CD4-positive, alpha-beta T cell (primary cell): ENCODE data around the gene WNT8B. TPM values are rescaled to one million over a fixed set of nuclear protein-coding genes. Genes with fewer than 3 reads are reported as not detected.

Experiments used
- ATAC-seq: fragments of 200-7000 bp; cut with Tn5 transposase; one replicate; pipeline ENCODE4 v1.10.0; 2022; ENCODE audit warnings: mild to moderate bottlenecking; ENCODE audit not compliant: poor library complexity
- CTCF ChIA-PET: fragments of 350-600 bp; sonication (Branson Sonifier 250); formaldehyde crosslinking; loops from one replicate; lab custom pipeline; 2021; ENCODE audit warnings: antibody characterized with exemption, inconsistent platforms; lab: Charles Lee
- POLR2A ChIA-PET: fragments of 350-600 bp; sonication (Branson Sonifier 250); formaldehyde crosslinking; loops from one replicate; lab custom pipeline; 2021; ENCODE audit warnings: antibody characterized with exemption, inconsistent platforms; lab: Charles Lee
- DNase-seq, 14 experiments: peaks; one replicate each; pipeline ENCODE4 v3.0.0-alpha.2; 2013 to 2020; ENCODE audit warnings: mixed read lengths in 2 of 14
- H3K27ac ChIP-seq, 2 donors: one replicate each; pipeline versions ENCODE4 v1.5.1 to v1.7.0; 2013; ENCODE audit warnings: low read length in 2 of 2, low read depth in 1 of 2, mild to moderate bottlenecking in 1 of 2
- H3K27me3 ChIP-seq, 2 experiments: 1 replicate in 1 of 2; 2 replicates in 1 of 2; pipeline versions ENCODE4 v1.6.1 to v1.7.0; 2013; ENCODE audit warnings: low read length in 2 of 2, control low read depth in 1 of 2, mild to moderate bottlenecking in 1 of 2, moderate library complexity in 1 of 2; ENCODE audit not compliant: insufficient read depth in 2 of 2, control insufficient read depth in 1 of 2
- H3K36me3 ChIP-seq: one replicate; pipeline ENCODE4 v1.6.1; 2013; ENCODE audit warnings: low read length, control low read depth; ENCODE audit not compliant: insufficient read depth
- H3K4me1 ChIP-seq: one replicate; pipeline ENCODE4 v1.6.1; 2013; ENCODE audit warnings: low read length, control low read depth; ENCODE audit not compliant: insufficient read depth
- H3K4me3 ChIP-seq: one replicate; pipeline ENCODE4 v1.5.1; 2013; ENCODE audit warnings: mild to moderate bottlenecking, low read length, moderate library complexity
- H3K9me3 ChIP-seq, 2 experiments: 1 replicate in 1 of 2; 2 replicates in 1 of 2; pipeline versions ENCODE4 v1.6.1 to v1.7.0; 2013; ENCODE audit warnings: low read length in 2 of 2, mild to moderate bottlenecking in 2 of 2, control low read depth in 1 of 2, moderate library complexity in 1 of 2; ENCODE audit not compliant: control insufficient read depth in 1 of 2, insufficient read depth in 1 of 2
- H3K27ac Mint-ChIP-seq: one replicate; pipeline ENCODE4 v1.8.0; 2020; ENCODE audit warnings: mixed read lengths
- H3K27me3 Mint-ChIP-seq: one replicate; pipeline ENCODE4 v1.8.0; 2021; ENCODE audit warnings: mixed read lengths
- H3K36me3 Mint-ChIP-seq: one replicate; pipeline ENCODE4 v1.8.0; 2021; ENCODE audit warnings: low read depth, mixed read lengths
- H3K4me1 Mint-ChIP-seq: one replicate; pipeline ENCODE4 v1.8.0; 2021; ENCODE audit warnings: low read depth, mixed read lengths
- H3K4me3 Mint-ChIP-seq: one replicate; pipeline ENCODE4 v1.8.0; 2020; ENCODE audit warnings: mild to moderate bottlenecking, mixed read lengths
- H3K9me3 Mint-ChIP-seq: one replicate; pipeline ENCODE4 v1.8.0; 2020; ENCODE audit warnings: mixed read lengths
- intact Hi-C, 2 experiments: fragments of 100-400 bp; cut with DNase I in 1 of 2; cut with micrococcal nuclease in 1 of 2; formaldehyde crosslinking; loops; one replicate each; pipeline versions ENCODE4 v1.15.1 to v1.9.0; 2023 to 2025; cut with DNase I, micrococcal nuclease
- total RNA-seq, 174 experiments: library from RNA in 2 of 174; stranded (reverse) in 2 of 174; gene quantifications; one replicate each; pipeline ENCODE4 v1.2.3 and lab custom pipeline; 2021 to 2026
- TF ChIP-seq, protein P1 (sequence below): fragments of 200-600 bp; IDR thresholded peaks from one replicate; pipeline ENCODE4 v1.8.0; 2022; ENCODE audit warnings: antibody characterized with exemption, mild to moderate bottlenecking

The WNT8B gene
- total RNA-seq, 2 experiments from 2014 or later: not detected

DNA sequence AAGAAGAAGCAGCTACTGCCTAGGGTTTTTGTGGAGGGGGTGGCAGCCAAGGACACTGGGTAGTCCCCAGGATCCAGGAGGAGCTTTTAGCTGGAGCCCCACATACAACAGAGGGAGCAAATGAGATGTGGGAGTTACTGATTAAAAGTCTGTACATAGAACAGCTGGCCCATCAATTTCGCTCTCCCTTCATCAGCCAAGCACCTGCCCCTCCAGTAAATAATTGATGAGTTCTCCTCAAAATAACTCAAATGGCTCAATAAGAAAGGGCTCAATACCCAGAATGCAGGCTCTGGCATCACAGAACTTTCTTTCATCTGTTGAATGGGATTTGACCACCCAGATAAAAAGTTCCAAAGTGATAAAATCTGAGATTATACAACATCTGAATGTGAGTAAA lies 15.1 kb upstream of the WNT8B start:
- no peak for ATAC-seq
- Histone ChIP-seq H3K4me1 (no peaks in the 10 kb centered on the region), H3K27me3 (peaks cover 0 to 3% of the 10 kb centered on the region in 2 experiments), H3K4me3 (no peak overlapping the region), H3K36me3 (no peaks in the 10 kb centered on the region), H3K9me3 (no peaks in the 10 kb centered on the region), H3K27ac (no peak overlapping the region)
- Mint-ChIP-seq H3K27ac (no peak overlapping the region), H3K9me3 (no peaks in the 10 kb centered on the region), H3K36me3 (no peaks in the 10 kb centered on the region), H3K4me3 (no peak overlapping the region), H3K27me3 (peaks cover 19% of the 10 kb centered on the region), H3K4me1 (no peaks in the 10 kb centered on the region)
- ChIA-PET POLR2A (no interaction called here), CTCF (no interaction called here)
- no peak for DNase-seq
- TF ChIP-seq, protein P1, sequence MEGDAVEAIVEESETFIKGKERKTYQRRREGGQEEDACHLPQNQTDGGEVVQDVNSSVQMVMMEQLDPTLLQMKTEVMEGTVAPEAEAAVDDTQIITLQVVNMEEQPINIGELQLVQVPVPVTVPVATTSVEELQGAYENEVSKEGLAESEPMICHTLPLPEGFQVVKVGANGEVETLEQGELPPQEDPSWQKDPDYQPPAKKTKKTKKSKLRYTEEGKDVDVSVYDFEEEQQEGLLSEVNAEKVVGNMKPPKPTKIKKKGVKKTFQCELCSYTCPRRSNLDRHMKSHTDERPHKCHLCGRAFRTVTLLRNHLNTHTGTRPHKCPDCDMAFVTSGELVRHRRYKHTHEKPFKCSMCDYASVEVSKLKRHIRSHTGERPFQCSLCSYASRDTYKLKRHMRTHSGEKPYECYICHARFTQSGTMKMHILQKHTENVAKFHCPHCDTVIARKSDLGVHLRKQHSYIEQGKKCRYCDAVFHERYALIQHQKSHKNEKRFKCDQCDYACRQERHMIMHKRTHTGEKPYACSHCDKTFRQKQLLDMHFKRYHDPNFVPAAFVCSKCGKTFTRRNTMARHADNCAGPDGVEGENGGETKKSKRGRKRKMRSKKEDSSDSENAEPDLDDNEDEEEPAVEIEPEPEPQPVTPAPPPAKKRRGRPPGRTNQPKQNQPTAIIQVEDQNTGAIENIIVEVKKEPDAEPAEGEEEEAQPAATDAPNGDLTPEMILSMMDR: no peak
- intact Hi-C loops: no loop called here

- ChIA-PET POLR2A (no interaction called here), CTCF (no interaction called here)
- Histone ChIP-seq H3K36me3 (no peaks in the 10 kb centered on the region), H3K4me3 (no peak overlapping the region), H3K27ac (no peak overlapping the region), H3K4me1 (no peaks in the 10 kb centered on the region), H3K27me3 (peaks cover 0 to 3% of the 10 kb centered on the region in 2 experiments), H3K9me3 (no peaks in the 10 kb centered on the region)
- TF ChIP-seq, protein P1: no peak
- no peaks in the 10 kb centered on the region for H3K9me3 Mint-ChIP-seq
- no peak for DNase-seq
- no peak for ATAC-seq
- H3K4me3 Mint-ChIP-seq: no peak overlapping the region
- peaks cover 19% of the 10 kb centered on the region for H3K27me3 Mint-ChIP-seq
- no peak overlapping the region for H3K27ac Mint-ChIP-seq
- intact Hi-C loops: no loop called here
- no peaks in the 10 kb centered on the region for H3K4me1 Mint-ChIP-seq
- no peaks in the 10 kb centered on the region for H3K36me3 Mint-ChIP-seq
Observed at GRCh38 chr10:100448951-100449350, 13.9 kb upstream of the WNT8B start.

DNA sequence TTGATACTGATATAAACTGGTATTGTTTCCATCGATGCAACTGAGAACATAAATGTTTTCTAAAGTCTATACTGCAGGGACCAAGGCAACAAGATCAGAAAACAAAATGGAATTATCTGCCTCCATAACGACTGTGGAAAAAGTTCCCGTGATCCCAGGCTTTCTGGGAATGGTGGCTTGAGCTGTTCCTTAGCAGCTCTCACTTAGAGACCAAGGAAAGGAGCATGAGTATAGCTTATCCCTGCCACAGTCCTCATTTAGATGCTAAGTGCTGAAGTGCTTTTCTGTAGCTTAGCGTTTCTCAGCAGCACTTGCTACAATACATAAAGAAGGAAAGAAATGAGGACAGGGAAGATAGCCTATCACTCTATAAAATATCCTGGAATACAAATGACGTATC lies 5.5 kb downstream of the WNT8B start:
- Histone ChIP-seq H3K27ac (no peak overlapping the region), H3K27me3 (no peaks in the 10 kb centered on the region), H3K4me1 (no peaks in the 10 kb centered on the region), H3K4me3 (no peak overlapping the region), H3K36me3 (no peaks in the 10 kb centered on the region), H3K9me3 (no peaks in the 10 kb centered on the region)
- no peaks in the 10 kb centered on the region for H3K4me1 Mint-ChIP-seq
- TF ChIP-seq, protein P1: no peak
- no peaks in the 10 kb centered on the region for H3K9me3 Mint-ChIP-seq
- no peaks in the 10 kb centered on the region for H3K36me3 Mint-ChIP-seq
- H3K27ac Mint-ChIP-seq: no peak overlapping the region
- ChIA-PET CTCF (interaction anchor here (1.5 kb wide), 1 partner anchor 23 kb away, joined by 3 read pairs; no protein-coding TSS in a partner anchor), POLR2A (no interaction called here)
- ATAC-seq: no peak
- peaks cover 4% of the 10 kb centered on the region for H3K27me3 Mint-ChIP-seq
- no peak for DNase-seq
- intact Hi-C loops: no loop called here
- no peak overlapping the region for H3K4me3 Mint-ChIP-seq
